H1 (cell line): Measurements from ENCODE around the gene ARHGAP8. TPM values are rescaled to one million over a fixed set of nuclear protein-coding genes. Genes with fewer than 3 reads are reported as not detected.

Source experiments
- CBX5 ChIP-seq: fragments of 300-800, 300-1000 bp; sonication (generic); IDR thresholded peaks from 2 replicates; pipeline ENCODE4 v1.7.1; 2016; ENCODE audit warnings: antibody characterized with exemption, low read length, low read depth
- CEBPB ChIP-seq: IDR thresholded peaks from 2 replicates; pipeline ENCODE4 v1.6.1; 2012; ENCODE audit warnings: low read depth, low read length
- CHD2 ChIP-seq: IDR thresholded peaks from 2 replicates; pipeline ENCODE4 v1.6.1; 2012; ENCODE audit warnings: low read length, improper control_type of control experiment
- CHD7 ChIP-seq: fragments of 300-600 bp; sonication (generic); IDR thresholded peaks from 2 replicates; pipeline ENCODE4 v1.7.1; 2012; ENCODE audit warnings: low read length, moderate library complexity, mild to moderate bottlenecking, inconsistent platforms; ENCODE audit not compliant: insufficient replicate concordance
- JUN ChIP-seq: IDR thresholded peaks from 2 replicates; pipeline ENCODE4 v1.6.1; 2011; ENCODE audit warnings: low read depth, mild to moderate bottlenecking, improper control_type of control experiment, low read length
- JUND ChIP-seq: IDR thresholded peaks from 2 replicates; pipeline ENCODE4 v1.6.1; 2011; ENCODE audit warnings: mild to moderate bottlenecking, improper control_type of control experiment, low read length
- MAFK ChIP-seq: IDR thresholded peaks from 2 replicates; pipeline ENCODE4 v1.6.1; 2012; ENCODE audit warnings: low read depth, mild to moderate bottlenecking, improper control_type of control experiment, low read length
- SIX5 ChIP-seq: IDR thresholded peaks from 2 replicates; pipeline ENCODE4 v1.6.1; 2011; ENCODE audit warnings: mild to moderate bottlenecking, low read depth, low read length
- SP1 ChIP-seq: IDR thresholded peaks from 2 replicates; pipeline ENCODE4 v1.6.1; 2011; ENCODE audit warnings: low read depth, low read length
- polyA plus RNA-seq, 7 experiments: library from polyadenylated mRNA; depleted of rRNA in 3 of 7; stranded (reverse) in 5 of 7; unstranded in 2 of 7; fragments of >200 nt in 5 of 7; fragments of 200-250 nt in 2 of 7; gene quantifications; 1 replicate in 5 of 7; 2 replicates in 1 of 7; 4 replicates in 1 of 7; pipeline versions ENCODE4 v1.2.1 to v1.2.3, GENCODE V29; 2011 to 2013; ENCODE audit warnings: missing spikeins in 2 of 7, mixed read lengths in 2 of 7
- total RNA-seq: library from RNA; stranded (reverse); fragmentation: NEBNext Ultra II Directional; extraction: Animal tissue kit (Norgen Biotek cat#: 25700); gene quantifications from 2 replicates; pipeline ENCODE4 v1.2.1, GENCODE V29; 2021

Gene ARHGAP8
- total and polyA plus RNA-seq, 2 of the 8 experiments (the other 6 are each of a cell fraction or from before 2014, with no cell fraction given), result 35.6 to 47.7 TPM

DNA sequence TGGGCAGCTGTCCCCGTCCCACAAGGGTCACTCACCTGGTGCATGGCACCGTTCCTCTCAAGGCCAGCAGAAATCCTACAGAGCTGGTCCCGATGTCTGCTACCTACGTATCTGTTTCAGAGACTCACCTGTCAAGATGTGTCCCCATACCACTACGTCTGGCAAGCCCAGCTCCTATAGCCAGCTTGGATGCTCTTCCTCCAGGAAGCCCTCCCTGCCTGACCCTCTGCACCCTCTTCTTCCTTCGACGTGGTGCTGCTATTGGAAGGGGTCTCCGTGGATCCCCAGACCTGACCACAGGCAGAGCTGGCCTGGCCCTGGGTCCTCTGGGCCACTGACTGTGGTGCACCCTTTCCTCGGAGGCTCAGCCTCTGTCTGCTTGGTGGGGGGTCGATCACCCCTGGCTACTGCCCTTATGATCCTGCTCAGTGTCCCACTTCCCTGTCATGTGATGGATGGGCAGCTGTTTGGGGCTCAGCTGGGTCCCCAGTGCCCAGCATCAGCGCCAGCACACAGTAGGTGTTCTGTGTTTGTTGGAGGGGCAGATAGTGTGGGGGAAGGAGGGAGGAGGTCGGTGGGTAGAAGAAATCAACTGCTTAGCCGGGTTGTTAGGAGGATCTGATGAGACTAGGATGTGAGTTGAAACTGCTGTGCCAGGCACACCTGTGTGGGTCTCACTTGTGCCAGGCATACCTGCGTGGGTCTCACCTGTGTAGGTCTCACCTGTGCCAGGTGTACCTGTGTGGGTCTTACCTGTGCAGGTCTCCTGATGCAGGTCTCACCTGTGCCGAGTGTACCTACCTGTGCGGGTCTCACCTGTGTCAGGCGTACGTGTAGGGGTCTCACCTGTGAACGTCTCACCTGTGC, 21.7 kb upstream of the ARHGAP8 start (continued):
- TF ChIP-seq MAFK (no peak), SP1 (no peak), CBX5 (no peak), SIX5 (no peak), CEBPB (no peak), JUN (no peak), CHD2 (no peak), JUND (no peak), CHD7 (no peak)
